ENCODE data around the gene PCDHA8.

DNA sequence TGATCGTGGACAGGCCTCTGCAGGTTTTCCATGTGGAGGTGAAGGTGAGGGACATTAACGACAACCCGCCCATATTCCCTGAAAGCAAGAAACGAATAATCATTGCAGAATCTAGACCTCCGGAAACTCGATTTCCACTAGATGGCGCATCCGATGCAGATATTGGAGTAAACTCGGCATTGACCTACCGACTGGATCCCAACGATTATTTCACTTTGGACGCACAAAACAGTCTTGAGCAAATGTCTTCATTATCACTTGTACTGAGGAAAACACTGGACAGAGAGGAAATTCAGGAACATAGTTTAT lies 41.6 kb downstream of the PCDHA8 start:
- no peak for TF ChIP-seq GATA2 (IDR thresholded peaks at IDR 0.05; ENCODE audit: low read depth, low read length)
- TF ChIP-seq GATA3 (IDR thresholded peaks at IDR 0.05; ENCODE audit: low read depth, low read length), result no peak

All from SH-SY5Y (cell line).